GM19238 (cell line): Measurements from ENCODE around the gene ABTB2.
"Not testable (repeated sequence)": the region's sequence is repeated elsewhere in the genome, so short reads cannot be mapped to it uniquely, and the experiment has no call there.

ENCODE experiments used
- DNase-seq: peaks from one replicate; pipeline ENCODE4 v3.0.0; 2011; ENCODE audit warnings: low spot score; ENCODE audit not compliant: insufficient read length

Gene ABTB2

GRCh38 chr11:34192481-34193401 lies 165.1 kb downstream of the ABTB2 start:
- no peak for DNase-seq

- DNase-seq, result no peak
Observed at GRCh38 chr11:34191578-34191977, 166.2 kb downstream of the ABTB2 start.

GRCh38 chr11:34190192-34191139 lies 167.3 kb downstream of the ABTB2 start:
- no peak for DNase-seq

DNA sequence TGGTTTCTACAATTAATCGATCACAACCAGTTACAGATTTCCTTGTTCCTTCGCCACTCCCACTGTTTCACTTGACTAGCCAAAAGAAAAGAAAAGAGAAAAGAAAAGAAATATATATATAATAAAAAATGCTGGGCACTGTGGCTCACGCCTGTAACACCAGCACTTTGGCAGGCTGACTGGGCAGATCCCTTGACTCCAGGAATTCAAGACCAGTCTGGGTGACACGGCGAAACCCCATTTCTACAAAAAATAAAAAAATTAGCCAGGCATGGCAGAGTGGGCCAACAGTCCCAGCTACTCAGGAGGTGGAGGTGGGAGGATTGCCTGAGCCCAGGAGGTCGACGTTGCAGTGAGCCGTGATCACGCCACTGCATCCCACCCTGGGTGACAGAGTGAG lies 168.6 kb downstream of the ABTB2 start:
- DNase-seq, result no peak

- no peak for DNase-seq
Observed at GRCh38 chr11:34188181-34188580, 169.6 kb downstream of the ABTB2 start.

DNA sequence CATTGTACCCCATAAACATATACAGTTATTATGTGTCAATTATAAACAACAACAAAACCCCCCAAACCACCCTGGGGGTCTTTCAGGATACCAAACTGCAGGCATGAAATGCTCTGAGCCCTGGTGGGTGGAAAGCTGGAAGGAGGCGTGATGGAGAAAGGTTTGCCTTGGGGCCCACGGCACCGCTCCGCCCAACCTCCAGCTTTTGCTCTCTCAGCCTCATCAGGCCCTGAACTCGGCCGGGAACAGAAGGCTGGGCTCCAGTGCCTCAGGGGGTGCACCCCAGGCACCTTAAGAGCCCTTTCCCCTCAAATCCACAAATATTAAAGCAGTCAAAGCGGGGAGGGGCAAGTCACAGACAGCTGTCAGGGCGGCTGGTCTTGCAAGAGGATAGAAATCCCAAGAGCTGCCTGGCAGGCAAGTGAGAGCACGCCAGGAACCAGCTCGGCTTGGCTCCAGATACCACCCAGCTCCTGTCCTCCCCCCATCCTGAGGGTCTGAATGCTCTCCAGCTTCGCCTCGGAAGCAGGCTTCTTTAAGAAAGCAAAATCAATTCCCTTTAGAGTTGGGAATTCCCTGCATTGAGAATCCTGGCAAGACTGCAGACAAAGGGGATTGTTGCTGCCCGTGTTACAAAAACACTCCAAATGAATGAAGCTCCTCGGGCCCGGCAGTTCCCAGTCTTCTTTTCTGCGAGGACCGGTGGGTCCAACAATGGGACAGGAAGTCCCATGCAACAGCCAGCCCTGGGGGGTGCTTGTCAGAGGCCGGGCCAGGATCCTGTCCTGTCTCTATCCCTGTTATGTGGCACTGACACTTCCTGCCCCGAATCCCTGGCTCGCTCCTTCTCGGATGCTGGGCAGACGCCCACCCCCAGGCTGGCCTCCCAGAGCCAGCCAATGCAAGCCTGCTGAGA lies 171.6 kb downstream of the ABTB2 start:
- DNase-seq, result no peak

DNA sequence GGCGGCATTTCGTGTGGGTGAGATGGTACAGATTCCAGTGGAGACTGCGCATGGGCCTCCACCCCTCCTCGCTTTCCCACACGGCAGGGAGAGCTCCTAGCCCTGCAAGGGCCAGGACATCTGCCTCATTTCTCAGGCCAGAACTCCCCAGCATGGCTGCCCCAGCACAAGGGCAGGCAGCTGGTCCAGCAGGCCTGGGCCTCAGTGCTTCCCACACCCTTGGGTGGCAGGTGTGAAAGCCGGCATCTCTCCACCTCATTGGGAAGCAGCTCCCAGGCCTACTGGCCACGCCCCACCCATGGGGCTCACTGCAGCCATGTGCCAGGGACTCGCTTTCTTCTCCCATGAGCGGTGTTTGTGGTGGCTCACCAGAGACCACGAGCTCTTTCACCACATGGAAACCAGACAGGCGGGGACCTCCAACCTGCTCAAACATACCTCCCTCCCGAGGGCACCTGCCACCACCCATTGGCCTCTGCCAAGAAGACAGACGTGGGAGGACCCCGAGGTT lies 173.2 kb downstream of the ABTB2 start:
- no peak for DNase-seq

DNA sequence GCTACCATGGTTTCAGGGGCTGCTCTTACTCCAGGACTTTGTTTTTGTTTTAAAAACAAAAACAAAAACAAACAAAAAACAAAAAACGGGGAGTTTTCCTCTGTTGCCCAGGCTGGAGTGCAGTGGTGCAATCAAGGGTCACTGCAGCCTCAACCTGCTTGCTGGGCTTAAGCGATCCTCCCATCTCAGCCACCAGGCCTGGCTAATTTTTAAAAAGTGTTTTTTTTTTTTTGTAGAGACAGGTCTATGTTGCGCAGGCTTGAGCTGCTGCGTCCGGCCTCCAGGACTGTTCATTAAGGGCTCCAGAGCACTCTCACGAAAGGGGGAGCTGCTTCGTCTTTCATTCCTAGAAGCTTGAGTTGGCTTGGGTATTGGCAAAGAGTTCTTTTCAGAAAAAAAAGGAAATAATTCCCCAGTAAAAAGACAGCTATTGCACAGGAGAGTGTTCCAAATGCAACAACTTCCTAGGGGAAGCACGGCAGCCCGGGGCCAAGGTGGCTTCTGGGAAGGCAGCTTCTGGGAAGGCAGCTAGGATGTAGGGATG lies 173.9 kb downstream of the ABTB2 start:
- no peak for DNase-seq

DNA sequence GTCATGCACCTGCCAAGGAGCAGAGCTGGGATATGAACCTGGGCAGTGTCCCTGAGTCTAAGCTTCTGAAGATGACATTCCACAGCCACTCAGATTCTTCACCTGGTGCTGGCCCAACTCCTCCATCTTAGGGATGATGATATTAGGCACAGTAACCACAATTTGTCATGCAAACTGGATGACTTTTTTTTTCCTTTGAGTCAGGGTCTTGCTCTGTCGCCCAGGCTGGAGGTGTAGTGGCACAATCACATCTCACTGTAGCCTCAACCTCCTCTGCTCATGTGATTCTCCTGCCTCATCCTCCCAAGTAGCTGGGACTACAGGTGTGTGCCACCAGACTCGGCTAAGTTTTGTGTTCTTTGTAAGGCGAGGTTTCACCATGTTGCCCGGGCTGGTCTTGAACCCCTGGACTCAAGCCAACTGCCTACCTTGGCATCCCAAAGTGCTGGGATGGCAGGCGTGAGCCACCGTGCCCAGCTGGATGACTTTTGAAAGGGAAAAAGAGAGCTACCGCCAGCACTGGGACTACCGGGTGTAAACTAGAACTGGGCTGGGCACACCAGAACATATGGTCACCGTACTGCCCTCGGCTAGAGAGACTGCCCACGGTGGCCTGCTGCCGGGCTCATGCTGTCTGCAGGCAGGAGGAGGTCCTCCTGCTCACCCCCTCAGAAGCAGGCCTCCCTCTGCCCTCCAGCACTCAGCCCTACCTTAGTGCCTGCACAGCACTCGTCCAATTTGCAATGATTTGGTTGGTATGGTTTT lies 174.7 kb downstream of the ABTB2 start:
- no peak for DNase-seq

DNA sequence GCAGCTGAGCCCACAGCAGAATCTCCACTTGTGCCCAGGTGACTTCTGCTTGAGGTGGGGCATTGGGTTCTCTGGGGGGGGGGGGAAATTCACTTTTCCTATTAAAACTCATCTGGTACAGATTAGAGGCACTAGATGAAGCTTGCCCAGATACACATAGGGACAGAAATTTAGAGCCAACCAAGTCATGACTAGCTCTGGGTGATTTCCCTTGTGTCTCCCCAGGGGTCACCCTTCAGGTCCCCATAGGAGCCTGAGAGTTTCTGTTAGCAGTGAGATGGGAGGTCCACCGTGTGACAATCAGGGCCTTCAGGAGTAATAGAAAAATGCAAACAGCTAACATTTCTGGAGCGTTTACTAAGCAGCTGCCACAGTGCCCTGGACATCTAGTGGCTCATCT lies 175.4 kb downstream of the ABTB2 start:
- DNase-seq, result no peak

DNA sequence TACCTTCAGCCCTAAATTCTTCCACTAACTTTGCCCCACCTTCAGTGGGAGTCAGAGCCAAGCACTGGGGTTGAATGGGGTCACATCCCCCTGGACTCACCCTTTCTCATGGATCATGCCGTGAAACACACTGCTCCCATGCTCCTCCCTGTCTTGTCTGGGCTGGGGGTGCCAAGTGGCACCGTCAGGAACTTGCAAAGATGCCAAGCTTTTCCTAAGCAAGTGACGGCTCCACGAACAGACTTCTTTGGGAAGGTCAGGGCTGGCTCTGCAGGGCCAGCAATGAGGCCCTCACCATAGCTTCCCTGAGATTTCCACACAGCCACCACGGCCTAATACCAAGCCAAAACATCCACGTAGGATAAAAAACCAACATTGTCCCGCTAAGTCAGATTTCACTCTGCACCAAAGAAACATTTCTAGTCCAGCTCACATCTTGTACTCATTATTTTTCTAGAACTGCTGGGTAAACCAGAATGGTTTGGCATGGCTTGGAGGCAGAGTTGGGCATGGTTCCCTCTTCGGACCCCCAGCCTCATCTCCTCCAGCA lies 175.9 kb downstream of the ABTB2 start:
- DNase-seq, result no peak

- no peak for DNase-seq
Observed at GRCh38 chr11:34181251-34181650, 176.6 kb downstream of the ABTB2 start.

- DNase-seq, result not testable (repeated sequence)
Observed at GRCh38 chr11:34180814-34181165, 177.0 kb downstream of the ABTB2 start.

- DNase-seq, result no peak
Observed at GRCh38 chr11:34180040-34180813, 177.6 kb downstream of the ABTB2 start.

DNA sequence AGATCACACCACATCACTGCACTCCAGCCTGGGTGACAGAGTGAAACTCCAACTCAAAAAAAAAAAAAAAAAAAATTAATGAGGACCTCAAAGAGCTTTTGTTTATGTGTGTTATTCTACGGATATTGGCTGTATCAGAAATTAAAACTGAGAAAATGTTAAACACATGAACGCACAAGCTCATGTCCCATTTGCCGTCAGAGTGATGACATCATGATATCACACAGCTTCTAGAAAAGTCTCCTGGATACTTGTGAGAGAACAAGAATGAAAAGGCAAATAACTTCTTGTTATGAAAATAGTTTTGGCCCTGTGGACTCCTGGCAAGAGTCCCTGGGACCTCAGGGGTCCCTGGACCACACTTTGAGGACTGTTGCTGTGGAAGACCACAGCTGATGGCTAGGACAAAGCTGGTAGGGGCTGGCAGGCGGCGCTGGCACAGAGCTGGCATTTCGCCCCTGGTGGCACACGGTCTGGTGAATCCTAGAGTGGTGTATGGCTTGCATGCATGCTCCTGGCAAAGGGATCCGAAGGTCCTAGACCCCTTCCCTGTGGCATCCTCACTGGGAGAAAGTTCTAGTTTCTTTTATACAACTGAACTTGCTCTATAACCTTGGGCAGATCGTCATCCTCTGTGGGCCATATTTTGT lies 178.7 kb downstream of the ABTB2 start:
- DNase-seq, result no peak

DNA sequence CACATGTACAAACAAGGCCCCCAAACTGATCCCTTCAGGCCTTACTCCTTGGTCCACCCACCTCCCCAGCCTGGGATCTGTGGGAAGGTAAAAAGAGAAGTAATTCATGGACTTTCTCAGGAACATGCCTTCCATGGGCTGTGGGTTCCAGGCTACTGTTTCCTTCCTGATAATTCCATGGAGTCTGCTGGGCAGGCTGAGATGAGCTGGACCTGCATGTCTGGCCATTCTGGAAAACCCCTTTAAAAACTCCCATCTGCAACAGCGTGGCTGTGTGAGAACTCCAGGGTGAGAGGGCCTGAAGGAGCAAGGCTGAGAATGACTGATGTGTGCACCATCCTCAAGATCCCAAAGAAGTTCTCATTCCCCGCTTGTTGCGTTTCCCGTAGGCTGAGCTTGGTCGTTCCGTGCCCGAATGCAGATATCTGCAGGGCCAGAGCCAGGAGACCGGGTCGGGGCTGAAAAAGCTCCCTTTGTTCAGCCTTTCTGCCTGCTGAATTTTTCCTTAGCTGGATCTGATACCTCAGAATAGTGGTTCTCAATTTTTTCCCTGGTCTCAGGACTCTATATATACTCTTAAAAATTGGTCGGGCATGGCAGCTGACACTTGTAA lies 179.5 kb downstream of the ABTB2 start:
- no peak for DNase-seq

DNA sequence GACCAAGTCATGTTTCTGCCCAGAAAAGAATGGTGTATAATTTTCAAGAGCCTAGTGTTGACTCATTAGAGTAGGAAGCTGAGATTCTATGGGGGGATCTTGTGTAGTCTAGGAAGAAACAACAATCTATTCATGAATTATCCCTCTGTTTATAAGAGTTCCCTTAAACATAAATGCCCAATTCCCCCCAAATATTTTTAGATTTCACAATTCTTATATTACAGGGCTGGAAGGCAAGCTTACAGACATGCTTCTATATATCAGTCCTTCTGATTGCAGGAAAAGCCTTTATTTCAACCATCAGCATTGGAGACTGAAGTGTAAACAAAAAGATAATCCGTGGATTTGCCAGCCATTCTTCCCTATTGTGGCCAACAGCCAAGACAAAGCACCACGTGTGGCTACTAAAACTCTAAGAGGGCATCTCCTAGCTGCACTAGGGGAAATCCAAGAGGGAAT lies 181.0 kb downstream of the ABTB2 start:
- no peak for DNase-seq
